GM19395 (cell line): ENCODE measurements around the gene TRIM2.

Experiments
- ATAC-seq: cut with Tn5 transposase; IDR thresholded peaks from one replicate; pipeline ENCODE4 v1.9.1; 2021; ENCODE audit warnings: mild to moderate bottlenecking, moderate library complexity; ENCODE audit not compliant: unreplicated experiment

The TRIM2 gene

DNA sequence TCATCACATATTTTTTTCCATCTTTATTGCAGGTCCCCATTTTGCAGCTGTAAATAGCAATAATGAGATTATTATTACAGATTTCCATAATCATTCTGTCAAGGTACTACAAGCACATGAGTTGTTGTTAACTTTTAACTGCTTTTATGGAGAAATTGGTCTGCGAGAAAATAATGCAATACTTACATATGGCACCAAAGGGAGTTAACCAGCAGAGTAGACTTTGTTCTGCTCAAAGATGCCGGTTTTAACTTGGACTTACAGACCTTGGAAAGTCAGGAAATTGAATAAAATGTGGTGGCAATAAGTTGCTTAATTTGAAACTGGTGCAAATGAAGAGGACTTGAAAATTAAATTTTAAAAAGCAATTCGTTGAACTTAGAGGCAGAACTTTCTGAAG, 119.8 kb downstream of the TRIM2 start:
- ATAC-seq = no peak

DNA sequence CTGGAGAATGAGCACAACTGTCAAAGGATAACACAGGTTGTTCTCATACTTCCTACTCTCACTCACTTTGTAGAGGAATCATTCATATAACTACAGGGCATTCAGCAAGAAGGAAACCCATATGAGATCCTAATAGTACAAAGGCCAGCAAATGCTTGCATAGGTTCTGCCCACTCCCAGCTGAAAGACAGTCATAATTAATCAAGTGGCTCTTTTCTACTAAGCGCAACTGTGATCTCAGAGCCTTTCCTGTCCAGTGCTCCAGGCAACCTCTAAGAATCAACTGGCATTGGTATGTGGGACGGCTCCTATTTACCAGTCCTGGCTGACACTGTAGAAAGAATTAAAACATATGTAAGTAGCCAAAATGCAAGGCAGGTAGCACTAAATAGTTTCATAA, 121.3 kb downstream of the TRIM2 start:
- no peak for ATAC-seq

DNA sequence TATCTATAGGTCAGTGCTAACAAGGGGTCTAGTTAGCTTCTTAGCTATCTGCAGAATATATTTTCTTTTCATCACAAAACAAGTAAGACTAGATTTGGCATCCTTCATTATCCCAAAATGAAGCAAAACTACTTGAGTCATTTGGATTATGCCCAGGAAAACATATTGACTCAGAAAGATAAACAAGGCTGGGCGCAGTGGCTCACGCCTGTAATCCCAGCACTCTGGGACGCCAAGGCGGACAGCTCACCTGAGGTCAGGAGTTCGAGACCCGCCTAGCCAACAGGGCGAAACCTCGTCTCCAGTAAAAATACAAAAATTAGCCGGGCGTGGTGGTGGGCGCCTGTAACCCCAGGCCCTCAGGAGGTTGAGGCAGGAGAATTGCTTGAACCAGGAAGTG, 122.3 kb downstream of the TRIM2 start:
- no peak for ATAC-seq

DNA sequence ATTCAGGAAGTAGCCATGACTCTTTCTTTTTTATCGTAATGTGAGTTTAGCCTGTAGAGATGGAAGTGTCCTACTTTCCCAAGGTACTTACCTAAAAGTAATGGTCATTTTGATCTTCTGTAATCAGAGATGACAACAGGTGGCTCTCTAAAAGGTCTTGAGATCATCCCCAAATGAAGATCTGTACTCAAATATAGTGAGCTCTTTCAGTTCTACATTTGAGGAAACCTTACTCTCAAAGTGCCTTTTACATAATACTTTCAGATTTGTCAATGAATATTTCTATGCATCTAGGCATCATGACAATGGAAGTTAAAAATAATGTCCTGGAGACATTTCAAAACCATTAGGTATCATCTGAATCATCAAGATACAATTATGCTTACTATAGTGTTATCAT, 123.0 kb downstream of the TRIM2 start:
- ATAC-seq = peak; percentile 70

DNA sequence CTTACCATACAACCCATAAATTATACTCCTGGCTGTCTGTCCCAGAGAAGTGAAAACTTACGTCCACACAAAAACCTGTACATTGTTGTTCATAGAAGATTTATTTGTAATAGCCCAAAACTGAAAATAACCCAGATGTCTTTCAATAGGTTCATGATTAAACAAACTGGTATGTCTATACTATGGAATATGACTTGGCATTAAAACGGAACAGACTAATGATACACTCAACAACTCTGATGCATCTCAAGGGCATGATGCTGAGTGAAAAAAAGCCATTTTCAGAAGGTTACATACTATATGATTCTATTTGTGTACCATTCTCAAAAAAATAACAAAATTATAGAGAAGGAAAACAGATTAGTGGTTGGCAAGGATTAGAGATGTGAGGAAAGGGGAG, 128.7 kb downstream of the TRIM2 start:
- no peak for ATAC-seq

DNA sequence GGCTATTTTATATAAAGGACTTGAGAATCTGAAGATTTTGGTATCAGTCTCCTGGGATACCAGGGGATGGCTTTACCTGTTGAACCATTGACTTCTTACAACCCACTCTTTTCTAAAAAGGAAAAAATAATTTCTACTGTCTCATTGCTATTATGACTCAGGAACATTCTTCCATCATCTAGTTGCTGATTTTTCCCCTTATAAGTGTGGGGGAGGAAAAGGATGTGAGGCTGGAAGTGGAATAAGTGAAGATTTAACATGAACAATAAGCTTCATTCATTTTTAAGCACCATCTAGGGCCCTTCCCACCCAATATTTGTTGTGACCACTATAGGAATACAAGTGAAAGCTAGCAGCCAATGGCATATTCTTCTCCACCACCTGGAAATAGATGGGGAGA, 129.6 kb downstream of the TRIM2 start:
- ATAC-seq = no peak

DNA sequence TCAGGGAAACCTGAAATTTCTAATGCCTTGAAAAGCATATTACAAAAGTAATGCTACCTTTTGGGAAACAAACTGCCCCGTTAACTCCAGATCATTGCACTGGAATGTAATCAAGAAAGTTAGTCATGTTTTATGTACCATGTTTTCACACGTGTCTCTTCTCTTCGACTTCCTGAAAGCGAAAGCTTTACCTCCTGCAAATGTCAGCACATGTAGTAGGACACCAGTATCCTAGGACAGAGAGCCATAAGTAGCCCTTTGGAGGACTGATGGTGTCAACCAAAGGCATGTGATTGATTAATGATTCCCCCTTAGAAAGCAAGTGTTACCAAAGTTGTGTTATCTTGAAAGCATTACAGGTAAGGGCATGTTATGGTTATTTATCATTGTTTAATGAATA, 131.4 kb downstream of the TRIM2 start:
- ATAC-seq = no peak

DNA sequence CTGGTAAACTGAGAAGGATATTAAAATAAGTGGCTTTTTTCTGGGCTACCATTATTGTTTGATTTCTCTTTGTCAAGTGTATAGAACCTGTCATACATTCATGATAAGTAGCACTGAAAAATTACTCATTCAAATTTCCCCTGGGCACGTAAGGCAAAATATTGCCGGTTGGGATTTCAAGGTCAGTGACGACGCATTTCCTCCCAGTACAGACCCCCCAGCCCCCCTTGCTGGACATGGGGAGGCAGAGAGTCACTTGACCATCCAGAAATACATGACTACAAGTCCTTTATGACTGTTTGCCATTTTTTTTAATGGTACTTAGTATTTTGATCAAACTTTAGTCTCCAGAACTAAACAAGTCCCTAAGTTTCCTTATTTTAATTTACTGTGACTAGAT, 133.4 kb downstream of the TRIM2 start:
- ATAC-seq = no peak

DNA sequence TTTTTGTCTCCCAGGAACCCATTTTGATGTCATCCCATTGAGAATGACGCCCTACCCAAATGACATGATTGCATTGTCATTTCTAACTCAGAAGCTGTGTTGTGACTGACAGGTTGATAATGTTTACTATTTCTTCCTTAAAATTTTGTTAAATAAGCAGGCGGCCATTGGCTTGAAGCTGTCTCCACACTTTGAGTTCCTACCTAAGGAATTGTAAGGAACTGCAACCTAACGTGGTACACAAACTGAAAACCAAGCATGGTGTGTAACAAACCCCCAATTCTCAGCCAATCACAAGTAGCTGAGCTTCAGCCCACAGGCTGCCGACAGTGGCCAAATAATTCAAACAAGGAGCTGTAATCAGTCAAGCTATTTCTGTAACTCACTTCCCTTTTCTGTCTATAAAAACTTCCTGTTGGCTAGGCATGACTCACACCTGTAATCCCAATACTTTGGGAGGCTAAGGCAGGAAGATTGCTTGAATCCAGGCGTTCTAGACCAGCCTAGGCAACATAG, 137.4 kb downstream of the TRIM2 start:
- ATAC-seq = peak; percentile 25

DNA sequence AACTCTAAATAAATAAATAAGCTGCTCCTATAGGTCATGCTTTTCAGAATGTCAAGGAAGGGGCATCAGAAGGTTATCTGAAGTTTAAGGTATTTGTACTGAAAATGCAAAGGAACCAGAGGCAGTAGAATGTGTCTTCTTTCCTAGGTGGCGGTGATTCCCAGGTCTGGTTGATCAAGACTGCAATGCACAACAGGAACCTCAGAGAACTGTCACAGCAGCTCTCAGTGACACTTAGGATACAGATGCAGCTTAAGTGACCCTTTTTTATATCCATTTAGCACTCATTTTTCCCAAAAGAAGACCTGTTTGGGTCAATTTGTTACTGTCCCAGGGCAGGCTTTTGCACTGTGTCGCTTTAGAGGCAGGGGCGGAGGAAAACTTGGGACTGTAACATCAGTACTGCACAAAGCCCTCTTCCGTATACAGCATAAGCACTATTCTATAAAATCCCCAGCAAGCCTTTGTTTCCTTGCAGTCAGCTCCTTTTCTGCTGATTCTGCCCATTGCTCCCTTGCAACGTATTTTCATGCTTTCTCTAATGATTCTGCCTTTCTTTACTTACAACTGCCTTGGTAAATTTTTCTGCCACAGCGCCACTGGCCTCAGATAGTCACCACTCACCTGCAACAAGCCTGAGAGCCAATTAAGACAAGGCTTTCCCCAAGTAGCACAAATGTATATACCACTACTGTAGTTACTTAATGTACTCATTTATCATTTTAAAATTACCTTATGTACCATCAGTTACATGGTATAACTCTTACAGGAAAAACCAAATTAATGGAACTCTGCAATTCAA, 138.7 kb downstream of the TRIM2 start:
- ATAC-seq = no peak

DNA sequence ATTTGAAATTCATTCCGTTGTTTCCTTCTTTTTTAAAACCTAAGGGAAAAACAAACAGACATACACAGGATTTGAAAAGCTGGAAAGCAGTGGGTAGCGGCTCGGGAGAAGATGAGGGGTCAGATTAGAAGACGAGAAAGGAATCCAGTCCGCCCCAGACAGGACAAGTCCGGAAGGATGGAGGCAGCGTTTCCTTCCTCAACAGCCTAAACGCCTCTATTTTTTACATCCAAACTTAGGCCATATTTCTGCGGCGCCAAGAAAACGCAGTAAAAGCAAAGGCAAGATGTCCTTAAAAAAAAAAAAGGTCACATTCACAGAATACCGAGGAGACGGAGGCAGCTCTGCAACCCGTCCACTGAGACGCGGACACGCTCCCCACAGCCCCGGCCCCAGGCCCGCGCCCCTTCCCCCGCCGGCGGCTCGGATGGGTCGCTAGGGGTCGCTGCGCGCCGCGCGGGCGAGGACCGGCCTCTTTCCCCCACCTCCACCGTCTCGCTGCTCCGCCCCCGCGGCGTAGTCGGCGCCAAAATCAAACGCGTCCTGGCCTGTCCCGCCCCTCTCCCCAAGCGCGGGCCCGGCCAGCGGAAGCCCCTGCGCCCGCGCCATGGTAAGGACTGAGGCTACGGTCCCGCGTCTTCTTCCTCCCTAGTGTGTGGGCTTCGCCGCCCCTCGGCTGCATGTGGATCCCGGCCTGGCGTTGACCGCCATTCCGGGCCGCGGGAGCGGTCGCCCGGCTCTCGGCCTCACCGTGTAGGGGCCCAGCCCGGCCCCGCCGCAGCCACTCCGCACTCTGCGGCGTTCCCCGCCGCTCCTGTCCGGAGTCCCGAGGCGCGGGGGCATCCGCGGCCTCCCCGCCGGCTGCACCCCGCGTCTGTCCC, 140.1 kb downstream of the TRIM2 start, which contains the start of gene MND1:
Gene MND1, plus strand, starts transcription at position 558 of the 881 bp plus-strand sequence. Its CDS starts 50 bp downstream, at position 608.
- ATAC-seq = peak; percentile 76

DNA sequence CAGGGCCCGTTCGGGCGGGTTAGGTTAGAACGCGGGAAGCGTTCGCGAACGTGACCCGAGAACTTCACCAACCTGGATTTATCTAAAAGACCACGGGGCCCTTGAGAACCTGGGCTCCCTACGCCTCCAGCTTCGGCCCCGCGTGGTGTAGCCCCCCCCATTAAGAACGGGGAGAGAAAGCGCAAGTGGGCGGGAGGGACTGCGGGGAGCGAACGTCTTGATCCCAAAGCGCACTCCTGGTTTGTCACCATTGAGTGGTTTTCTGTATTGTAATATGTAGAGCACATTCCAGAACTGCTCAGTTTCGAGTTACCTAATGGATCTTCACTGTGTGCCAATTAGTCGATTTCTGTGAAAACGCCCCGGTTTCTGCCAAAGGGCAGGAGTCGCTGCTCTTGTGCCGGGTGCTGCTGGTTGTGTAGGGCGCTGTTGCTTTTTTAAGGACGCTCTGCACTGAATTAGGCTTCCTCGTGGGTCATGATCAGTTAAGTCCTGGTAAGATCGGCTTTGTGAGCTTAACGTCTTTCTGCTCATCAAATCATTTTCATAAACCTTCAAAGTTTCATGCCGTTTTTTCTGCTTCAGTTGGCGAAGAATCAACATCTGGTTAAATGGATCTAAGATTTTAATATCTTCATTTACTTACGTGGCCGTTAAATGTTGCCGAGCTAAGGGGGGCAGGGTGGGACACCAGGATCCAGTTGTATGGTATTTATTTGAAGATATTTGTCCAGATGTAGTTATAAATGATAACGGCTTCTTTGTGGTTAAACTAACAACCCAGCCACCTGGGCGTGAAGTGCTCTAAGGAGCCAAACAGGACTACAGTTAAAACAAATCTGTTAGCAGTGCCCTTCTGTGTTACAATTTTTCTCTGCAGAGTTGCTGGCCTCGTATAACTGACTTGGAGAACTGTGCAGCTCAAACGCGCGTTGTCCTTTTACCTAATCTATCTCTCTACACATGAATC, 141.1 kb downstream of the TRIM2 start:
- peak; percentile 44 for ATAC-seq

DNA sequence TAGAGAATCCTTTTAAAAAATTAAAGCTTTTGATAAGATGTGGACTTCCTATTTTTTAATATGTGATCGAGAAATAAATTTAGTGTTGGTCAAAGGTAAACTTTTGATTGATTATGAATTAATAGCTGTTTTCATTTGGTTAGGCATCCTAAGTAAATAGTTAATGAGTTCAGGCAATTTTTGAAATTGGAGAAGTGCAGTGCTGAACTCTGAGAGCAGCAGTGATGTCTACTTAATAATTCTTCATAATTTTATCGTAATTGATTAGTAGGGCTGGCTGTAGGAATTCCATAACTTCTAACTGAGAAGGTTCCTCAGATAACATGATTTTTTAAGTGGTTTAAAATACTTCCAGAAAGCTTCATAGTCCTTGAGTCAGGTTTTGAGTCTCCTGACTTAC, 141.8 kb downstream of the TRIM2 start:
- ATAC-seq = no peak

DNA sequence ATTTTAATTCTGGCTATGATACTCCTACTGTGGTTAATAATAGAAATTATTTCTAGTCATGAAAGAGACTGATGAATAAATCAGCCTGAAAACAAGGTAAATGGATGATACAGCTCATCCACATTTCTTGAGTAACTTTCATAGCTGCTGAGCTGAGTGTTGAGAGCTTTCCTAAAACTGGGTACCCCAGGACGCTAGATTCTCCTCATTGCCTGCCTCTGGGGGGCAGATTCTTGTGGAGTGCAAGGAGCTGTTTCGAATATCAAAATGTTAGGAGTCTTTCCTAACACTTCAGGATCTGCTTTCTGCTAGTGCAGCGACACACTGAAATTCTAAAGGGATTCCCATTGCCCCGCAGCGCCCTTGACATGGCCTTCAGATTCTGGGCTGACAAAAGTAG, 142.3 kb downstream of the TRIM2 start:
- no peak for ATAC-seq

DNA sequence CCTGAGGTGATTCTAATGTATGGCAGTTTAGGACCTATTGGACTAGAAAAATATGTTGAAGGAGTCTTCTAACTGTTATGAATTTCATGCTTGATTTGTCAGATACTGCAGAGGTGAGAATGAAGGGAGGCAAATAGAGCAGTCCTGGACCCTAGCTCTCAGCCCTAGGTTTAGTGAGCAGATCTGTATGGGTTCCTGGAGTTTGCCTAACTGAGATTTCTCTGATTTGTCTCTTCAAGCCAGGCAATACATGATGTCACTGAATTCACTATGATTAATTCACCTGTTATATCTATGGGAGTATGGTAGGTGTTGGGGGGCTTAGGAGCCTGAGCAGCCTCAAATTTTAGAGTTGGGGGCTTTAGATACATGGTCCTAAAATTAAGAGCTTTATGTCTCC, 142.9 kb downstream of the TRIM2 start:
- ATAC-seq = no peak

DNA sequence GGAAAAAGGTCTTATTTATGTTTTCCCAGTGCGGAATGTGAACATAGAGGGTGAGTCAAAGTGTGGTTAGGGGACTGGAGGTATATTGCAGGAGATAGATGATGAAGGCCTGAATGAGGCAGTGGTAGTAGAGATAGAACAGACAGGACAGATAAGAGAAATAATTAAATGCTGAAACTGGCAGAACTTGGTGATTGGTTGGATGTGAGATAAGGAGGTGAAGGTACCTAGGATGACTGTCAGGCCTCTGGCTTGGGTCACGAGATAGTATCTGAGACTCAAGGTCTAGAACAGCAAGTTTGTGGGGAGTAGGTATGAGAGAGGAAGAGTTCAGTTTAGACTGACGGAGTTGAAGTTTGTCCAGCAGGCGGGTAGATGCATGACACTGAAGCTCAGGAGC, 143.8 kb downstream of the TRIM2 start:
- no peak for ATAC-seq

DNA sequence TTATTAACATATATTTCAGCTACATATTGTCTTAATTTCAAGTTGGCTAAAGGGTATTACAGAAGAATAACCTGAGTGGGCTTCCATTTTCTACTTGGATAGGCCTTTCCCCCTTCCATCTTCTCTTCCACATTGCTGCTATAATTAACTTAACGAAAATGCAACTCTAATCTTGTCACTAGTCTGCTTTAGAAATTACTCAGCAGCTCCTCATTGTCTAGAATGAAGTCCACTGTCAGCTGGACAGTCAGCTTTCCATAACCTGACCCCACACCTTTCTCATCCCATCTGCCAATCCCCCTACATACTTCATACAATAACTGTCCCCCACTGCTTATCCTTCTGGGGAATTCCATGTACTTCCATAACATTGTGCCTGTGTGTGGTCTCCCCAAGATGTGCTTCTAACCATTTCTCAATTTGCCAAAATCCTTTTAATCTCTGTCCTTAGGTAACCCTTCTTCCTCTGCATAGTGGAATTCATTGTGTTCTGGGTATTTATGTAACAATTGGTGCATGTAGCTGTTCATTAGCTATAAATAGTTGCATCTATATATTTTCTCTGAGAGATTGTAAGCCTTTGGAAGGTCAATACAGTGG, 145.1 kb downstream of the TRIM2 start:
- no peak for ATAC-seq

DNA sequence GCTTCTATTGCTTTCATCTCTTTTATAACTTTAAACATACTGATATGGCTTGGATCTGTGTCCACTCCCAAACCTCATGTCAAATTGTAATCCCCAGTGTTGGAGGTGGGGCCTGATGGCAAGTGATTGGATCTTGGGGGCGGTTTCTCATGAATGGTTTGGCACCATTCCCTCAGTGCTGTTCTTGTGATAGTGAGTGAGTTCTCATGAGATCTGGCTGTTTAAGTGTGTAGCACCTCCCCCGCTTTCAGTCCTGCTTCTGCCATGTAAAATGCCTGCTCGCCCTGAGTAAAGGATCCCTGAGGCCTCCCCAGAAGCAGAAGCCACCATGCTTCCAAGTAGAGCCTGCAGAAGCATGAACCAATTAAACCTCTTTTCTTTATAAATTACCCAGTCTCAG, 157.9 kb downstream of the TRIM2 start:
- ATAC-seq = no peak

DNA sequence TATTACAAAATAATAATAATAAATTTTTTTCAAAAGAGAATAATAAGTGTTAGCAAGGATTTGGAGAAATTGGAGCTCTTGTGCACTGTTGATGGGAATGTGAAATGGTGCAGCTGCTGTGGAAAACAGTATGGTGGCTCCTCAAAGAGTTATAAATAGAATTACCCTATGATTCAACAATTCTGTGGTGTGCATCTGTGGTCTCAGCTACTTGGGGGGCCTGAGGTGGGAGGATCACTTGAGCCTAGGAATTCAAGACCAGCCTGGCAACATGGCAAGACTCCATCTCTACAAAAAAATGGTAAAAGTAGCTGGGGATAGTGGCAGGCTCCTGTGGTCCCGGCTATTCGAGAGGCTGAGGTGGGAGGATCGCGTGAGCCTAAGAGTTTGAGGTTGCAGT, 159.8 kb downstream of the TRIM2 start:
- no peak for ATAC-seq

DNA sequence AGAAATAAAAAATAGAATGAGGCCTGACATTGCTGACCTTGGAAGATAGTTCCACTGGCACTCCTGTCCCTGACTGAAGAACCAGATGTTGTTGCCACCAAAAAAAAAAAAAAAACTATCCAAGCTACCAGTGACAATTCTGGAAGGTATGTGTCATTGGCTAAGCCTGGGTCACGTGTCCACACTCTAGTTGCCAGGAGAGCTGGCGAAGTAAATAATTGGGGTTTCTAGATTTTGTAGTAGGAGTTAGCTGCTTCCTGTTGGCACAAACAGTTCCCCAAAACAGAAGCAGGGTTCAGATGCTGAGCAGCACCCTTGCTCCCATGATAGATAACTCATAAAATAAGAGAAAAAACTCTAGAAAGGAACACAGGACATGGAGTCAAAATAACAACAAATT, 160.8 kb downstream of the TRIM2 start:
- no peak for ATAC-seq
